Left lung (tissue), 10 donors: ENCODE data around the gene BBOF1. TPM values are rescaled to one million over a fixed set of nuclear protein-coding genes. Genes with fewer than 3 reads are reported as not detected.

ENCODE experiments used
- ATAC-seq: fragments of 200-7000 bp; cut with Tn5 transposase; one replicate; pipeline ENCODE4 v1.9.1; 2020; ENCODE audit warnings: moderate library complexity
- DNase-seq, 4 donors: peaks; one replicate each; pipeline ENCODE4 v3.0.0-alpha.2; 2013 to 2020
- H3K27ac ChIP-seq, 2 donors: fragments of 200-600 bp; sonication (generic) in 1 of 2; one replicate each; pipeline versions ENCODE4 v1.5.0 to v1.8.0; 2020 to 2021
- H3K27me3 ChIP-seq, 2 donors: fragments of 200-600 bp; sonication (generic) in 1 of 2; one replicate each; pipeline versions ENCODE4 v1.5.0 to v1.8.0; 2020 to 2021
- H3K36me3 ChIP-seq, 2 donors: fragments of 200-600 bp; sonication (generic) in 1 of 2; one replicate each; pipeline versions ENCODE4 v1.5.0 to v1.8.0; 2020 to 2021
- H3K4me1 ChIP-seq, 2 donors: fragments of 200-600 bp; one replicate each; pipeline ENCODE4 v1.8.0; 2021
- H3K4me3 ChIP-seq, 2 donors: fragments of 200-600 bp; sonication (generic) in 1 of 2; one replicate each; pipeline versions ENCODE4 v1.5.0 to v1.8.0; 2020 to 2021; ENCODE audit warnings: mild to moderate bottlenecking in 1 of 2
- H3K9me3 ChIP-seq, 2 donors: fragments of 200-600 bp; sonication (generic) in 1 of 2; one replicate each; pipeline versions ENCODE4 v1.5.0 to v1.8.0; 2020 to 2021
- CTCF ChIP-seq, 2 donors: fragments of 200-600 bp; sonication (generic) in 1 of 2; IDR thresholded peaks; one replicate each; pipeline versions ENCODE4 v1.5.0 to v1.8.0; 2021; ENCODE audit warnings: antibody characterized with exemption in 2 of 2
- intact Hi-C, 2 donors: fragments of 100-400 bp; cut with DNase I; formaldehyde crosslinking; loops; one replicate each; pipeline versions ENCODE4 v1.11.2 to v1.14.2; 2022
- polyA plus RNA-seq, 6 donors: library from polyadenylated mRNA; unstranded; fragments of 120-200 nt; gene quantifications; one replicate each; pipeline ENCODE4 v1.2.1, GENCODE V29; 2013; ENCODE audit not compliant: insufficient read length in 6 of 6
- total RNA-seq, 2 donors: library from RNA; stranded (reverse); fragmentation: NEBNext Ultra II Directional; extraction: Animal tissue kit (Norgen Biotek cat#: 25700); gene quantifications; one replicate each; pipeline ENCODE4 v1.2.1, GENCODE V29; 2021
- donor health status: DM: no; HTN: yes; CAD: no.
- donor health status: DM: no; HTN: no; CAD: no.

Gene BBOF1
- total and polyA plus RNA-seq, 8 donors = 2.2 to 36.3 (median 13.3) TPM

- intact Hi-C loops = no loop called here
- H3K36me3 ChIP-seq = peaks cover 0 to 72% of the 10 kb centered on the region in 2 donors
- ATAC-seq = no peak
Observed at GRCh38 chr14:74064426-74064825, 45.3 kb downstream of the BBOF1 start.

GRCh38 chr14:74064883-74065282, 45.7 kb downstream of the BBOF1 start:
- Histone ChIP-seq H3K4me1 (no peaks in the 10 kb centered on the region), H3K36me3 (peaks cover 0 to 69% of the 10 kb centered on the region in 2 donors), H3K9me3 (no peaks in the 10 kb centered on the region), H3K27ac (no peak overlapping the region), H3K4me3 (no peak overlapping the region), H3K27me3 (no peaks in the 10 kb centered on the region)
- ATAC-seq (no peak), DNase-seq (no peak)
- intact Hi-C loops = no loop called here
- TF ChIP-seq CTCF (IDR thresholded peaks at IDR 0.05) = no peak

More at GRCh38 chr14:74064426-74064825, 45.3 kb downstream of the BBOF1 start:
- no peak overlapping the region for H3K4me3 ChIP-seq
- no peak overlapping the region for H3K27ac ChIP-seq
- DNase-seq = no peak
- H3K4me1 ChIP-seq = no peaks in the 10 kb centered on the region
- no peak for TF ChIP-seq CTCF (IDR thresholded peaks at IDR 0.05)
- no peaks in the 10 kb centered on the region for H3K9me3 ChIP-seq
- no peaks in the 10 kb centered on the region for H3K27me3 ChIP-seq

- TF ChIP-seq CTCF (IDR thresholded peaks at IDR 0.05) = no peak
- DNase-seq = no peak
- Histone ChIP-seq H3K36me3 (peaks cover 0 to 68% of the 10 kb centered on the region in 2 donors), H3K4me3 (no peak overlapping the region), H3K9me3 (no peaks in the 10 kb centered on the region), H3K27ac (no peak overlapping the region), H3K4me1 (no peaks in the 10 kb centered on the region), H3K27me3 (no peaks in the 10 kb centered on the region)
- intact Hi-C loops = no loop called here
- no peak for ATAC-seq
Observed at GRCh38 chr14:74065746-74066575, 46.8 kb downstream of the BBOF1 start.

GRCh38 chr14:74077401-74077800, 58.3 kb downstream of the BBOF1 start:
- TF ChIP-seq CTCF (IDR thresholded peaks at IDR 0.05) = no peak
- Histone ChIP-seq H3K27me3 (no peaks in the 10 kb centered on the region), H3K27ac (no peak overlapping the region), H3K36me3 (peaks cover 0 to 2% of the 10 kb centered on the region in 2 donors), H3K4me3 (no peak overlapping the region), H3K4me1 (peaks cover 0 to 10% of the 10 kb centered on the region in 2 donors), H3K9me3 (no peaks in the 10 kb centered on the region)
- no peak for DNase-seq
- intact Hi-C loops = no loop called here
- no peak for ATAC-seq

GRCh38 chr14:74080820-74081460, 61.8 kb downstream of the BBOF1 start:
- no peak for TF ChIP-seq CTCF (IDR thresholded peaks at IDR 0.05)
- intact Hi-C loops = no loop called here
- H3K27ac ChIP-seq = no peak overlapping the region
- peaks cover 5 to 30% of the 10 kb centered on the region in 2 donors for H3K4me1 ChIP-seq
- no peak for DNase-seq
- no peak for ATAC-seq
- H3K36me3 ChIP-seq = no peaks in the 10 kb centered on the region
- no peaks in the 10 kb centered on the region for H3K9me3 ChIP-seq
- no peaks in the 10 kb centered on the region for H3K27me3 ChIP-seq
- H3K4me3 ChIP-seq = no peak overlapping the region
